ENCODE data around the gene AK2. TPM values are rescaled to one million over a fixed set of nuclear protein-coding genes. Genes with fewer than 3 reads are reported as not detected.

The AK2 gene
- total and polyA plus RNA-seq, 2 donors (not counting 3 experiments of a cell fraction or from before 2014, with no cell fraction given) = 107 to 134 TPM

GRCh38 chr1:32978854-32979253, 57.8 kb downstream of the AK2 start:
- H4K20me1 ChIP-seq (replicated peaks; ENCODE audit: control insufficient read depth, extremely low read depth, insufficient read depth, low read length) = no peaks in the 10 kb centered on the region
- H3K9me1 ChIP-seq (replicated peaks; ENCODE audit: control insufficient read depth, extremely low read depth, insufficient read depth, low read length) = no peaks in the 10 kb centered on the region
- H3K27me3 ChIP-seq (ENCODE audit: control insufficient read depth in 2 of 2, insufficient read depth in 2 of 2, low read length in 2 of 2) = no peaks in the 10 kb centered on the region
- H2AFZ ChIP-seq (ENCODE audit: low read depth, low read length) = no peak overlapping the region
- H3K4me3 ChIP-seq (replicated peaks in 1 of 3; ENCODE audit: insufficient read depth in 1 of 3, low read depth in 1 of 3, low read length in 3 of 3) = no peak overlapping the region
- no peaks in the 10 kb centered on the region for H3K36me3 ChIP-seq (ENCODE audit: control insufficient read depth in 2 of 2, extremely low read depth in 1 of 2, insufficient read depth in 2 of 2, low read length in 2 of 2)
- no peak overlapping the region for H3K9ac ChIP-seq (replicated peaks; ENCODE audit: extremely low read depth, insufficient read depth, low read length)
- H3K4me1 ChIP-seq (ENCODE audit: control insufficient read depth, extremely low read depth, insufficient read depth, low read length) = peaks cover 27% of the 10 kb centered on the region
- H3K27ac ChIP-seq (ENCODE audit: insufficient read depth, low read depth, low read length) = no peak overlapping the region
- intact Hi-C loops (cut with micrococcal nuclease) (no loop called here), dilution Hi-C loops (cut with MboI; ENCODE audit: extremely low pct_ligation_motif_present, low sequenced_read_pairs) (no loop called here)
- no peaks in the 10 kb centered on the region for H3K79me2 ChIP-seq (ENCODE audit: control insufficient read depth, insufficient read depth, low read length)
- TF ChIP-seq CTCF (IDR thresholded peaks at IDR 0.05; ENCODE audit: extremely low read depth in 1 of 2, insufficient read depth in 1 of 2, low read depth in 1 of 2, low read length in 2 of 2) (no peak), POLR2A (IDR thresholded peaks at IDR 0.05; ENCODE audit: low read depth, low read length) (no peak), POLR2AphosphoS5 (IDR thresholded peaks at IDR 0.05; ENCODE audit: insufficient read depth, low read depth, low read length) (no peak)
- no peak overlapping the region for H3K4me2 ChIP-seq (ENCODE audit: insufficient read depth, low read length)
- DNase-seq (ENCODE audit: low read depth, low spot score) (no peak), FAIRE-seq (no peak)
- CTCF ChIA-PET = interaction anchor here (2.2 kb wide), 1 partner anchor 45 kb away, joined by 8 read pairs; no protein-coding TSS in a partner anchor
- no TSS peak for BruUV-seq (replicated peaks)
- H3K9me3 ChIP-seq (replicated peaks; ENCODE audit: control insufficient read depth, insufficient read depth, low read length) = no peaks in the 10 kb centered on the region
- POLR2A ChIA-PET = no interaction called here

GRCh38 chr1:32977546-32978087, 59.1 kb downstream of the AK2 start:
- H3K27me3 ChIP-seq (ENCODE audit: control insufficient read depth in 2 of 2, insufficient read depth in 2 of 2, low read length in 2 of 2) = no peaks in the 10 kb centered on the region
- no peak overlapping the region for H3K4me3 ChIP-seq (replicated peaks in 1 of 3; ENCODE audit: insufficient read depth in 1 of 3, low read depth in 1 of 3, low read length in 3 of 3)
- no peaks in the 10 kb centered on the region for H3K9me1 ChIP-seq (replicated peaks; ENCODE audit: control insufficient read depth, extremely low read depth, insufficient read depth, low read length)
- no TSS peak for BruUV-seq (replicated peaks)
- ChIA-PET POLR2A (no interaction called here), CTCF (interaction anchor here (0.6 to 2.2 kb wide), 3 partner anchors 20 to 44 kb away, joined by 3 to 8 read pairs (median 4); no protein-coding TSS in a partner anchor)
- H3K9ac ChIP-seq (replicated peaks; ENCODE audit: extremely low read depth, insufficient read depth, low read length) = no peak overlapping the region
- no peaks in the 10 kb centered on the region for H3K36me3 ChIP-seq (ENCODE audit: control insufficient read depth in 2 of 2, extremely low read depth in 1 of 2, insufficient read depth in 2 of 2, low read length in 2 of 2)
- no peak overlapping the region for H3K4me2 ChIP-seq (ENCODE audit: insufficient read depth, low read length)
- FAIRE-seq (no peak), DNase-seq (ENCODE audit: low read depth, low spot score) (no peak)
- no peaks in the 10 kb centered on the region for H3K9me3 ChIP-seq (replicated peaks; ENCODE audit: control insufficient read depth, insufficient read depth, low read length)
- dilution Hi-C loops (cut with MboI; ENCODE audit: extremely low pct_ligation_motif_present, low sequenced_read_pairs) (no loop called here), intact Hi-C loops (cut with micrococcal nuclease) (no loop called here)
- peaks cover 19% of the 10 kb centered on the region for H3K4me1 ChIP-seq (ENCODE audit: control insufficient read depth, extremely low read depth, insufficient read depth, low read length)
- H4K20me1 ChIP-seq (replicated peaks; ENCODE audit: control insufficient read depth, extremely low read depth, insufficient read depth, low read length) = no peaks in the 10 kb centered on the region
- no peak overlapping the region for H2AFZ ChIP-seq (ENCODE audit: low read depth, low read length)
- H3K79me2 ChIP-seq (ENCODE audit: control insufficient read depth, insufficient read depth, low read length) = no peaks in the 10 kb centered on the region
- TF ChIP-seq POLR2A (IDR thresholded peaks at IDR 0.05; ENCODE audit: low read depth, low read length) = no peak
- TF ChIP-seq MAX (IDR thresholded peaks at IDR 0.05; ENCODE audit: insufficient read depth, insufficient read length) = no peak
- no peak for TF ChIP-seq GATA2 (IDR thresholded peaks at IDR 0.05; ENCODE audit: insufficient read depth, insufficient read length, low read depth, low read length)
- no peak for TF ChIP-seq EZH2 (IDR thresholded peaks at IDR 0.05; ENCODE audit: borderline replicate concordance, low read depth, low read length, severe bottlenecking)
- TF ChIP-seq JUN (IDR thresholded peaks at IDR 0.05; ENCODE audit: borderline replicate concordance, insufficient read depth, insufficient read length, low read depth) = no peak
- no peak for TF ChIP-seq FOS (IDR thresholded peaks at IDR 0.05; ENCODE audit: borderline replicate concordance, insufficient read depth, low read length)
- TF ChIP-seq POLR2AphosphoS5 (IDR thresholded peaks at IDR 0.05; ENCODE audit: insufficient read depth, low read depth, low read length) = no peak
- no peak for TF ChIP-seq MYC (IDR thresholded peaks at IDR 0.05; ENCODE audit: low read depth, low read length)
- no peak for TF ChIP-seq CTCF (IDR thresholded peaks at IDR 0.05; ENCODE audit: extremely low read depth in 1 of 2, insufficient read depth in 1 of 2, low read depth in 1 of 2, low read length in 2 of 2)
- no peak overlapping the region for H3K27ac ChIP-seq (ENCODE audit: insufficient read depth, low read depth, low read length)
